Esophagus squamous epithelium (tissue), 5 donors: Measurements from ENCODE around the gene OR10K2. TPM values are rescaled to one million over a fixed set of nuclear protein-coding genes. Genes with fewer than 3 reads are reported as not detected.

Experiments
- DNase-seq: peaks from one replicate; lab custom pipeline; 2025; lab: John Stamatoyannopoulos, UW
- H3K27ac ChIP-seq, 4 donors: fragments of 200-600 bp; sonication (generic); one replicate each; pipeline ENCODE4 v1.5.1; 2016 to 2019; ENCODE audit warnings: mild to moderate bottlenecking in 1 of 4
- H3K27me3 ChIP-seq, 4 donors: fragments of 200-600 bp; sonication (generic); 1 replicate in 3 of 4; 2 replicates in 1 of 4; pipeline versions ENCODE4 v1.5.1 to v1.6.0; 2017 to 2021; ENCODE audit warnings: antibody characterized with exemption in 1 of 4
- H3K36me3 ChIP-seq, 3 donors: fragments of 200-600 bp; sonication (generic); one replicate each; pipeline ENCODE4 v1.5.1; 2016 to 2019
- H3K4me1 ChIP-seq, 3 donors: fragments of 200-600 bp; sonication (generic); one replicate each; pipeline ENCODE4 v1.5.1; 2017 to 2019
- H3K4me3 ChIP-seq, 4 donors: fragments of 200-600 bp; sonication (generic); 1 replicate in 3 of 4; 2 replicates in 1 of 4; pipeline ENCODE4 v1.5.1; 2016 to 2019; ENCODE audit warnings: mild to moderate bottlenecking in 2 of 4, moderate library complexity in 1 of 4
- H3K9me3 ChIP-seq, 3 donors: fragments of 200-600 bp; sonication (generic); one replicate each; pipeline ENCODE4 v1.5.1; 2016 to 2019
- POLR2A ChIP-seq, 4 donors: fragments of 450-650 bp; IDR thresholded peaks; one replicate each; pipeline ENCODE4 v1.6.1; 2017; ENCODE audit warnings: antibody characterized with exemption in 4 of 4, mild to moderate bottlenecking in 4 of 4, moderate library complexity in 3 of 4
- WGBS, 2 donors: methylation state at CpG; one replicate each; pipeline ENCODE4 v1.1.5; 2018; 5-methylcytosine and 5-hydroxymethylcytosine counted together
- intact Hi-C: fragments of 100-400 bp; cut with DNase I; formaldehyde crosslinking; loops from one replicate; pipeline ENCODE4 v1.15.0; 2022
- total RNA-seq, 4 donors: library from RNA; depleted of rRNA; stranded (reverse); fragments of >200 nt; gene quantifications; one replicate each; pipeline ENCODE4 v1.1.0, GENCODE V29; 2016
- TF ChIP-seq, protein P1 (sequence below), 6 experiments: fragments of 450-650 bp in 4 of 6; fragments of 200-600 bp in 2 of 6; sonication (generic) in 2 of 6; IDR thresholded peaks; one replicate each; pipeline ENCODE4 v1.5.1; 2016 to 2019; ENCODE audit warnings: antibody characterized with exemption in 6 of 6, mild to moderate bottlenecking in 4 of 6, moderate library complexity in 4 of 6
- donor health status: DM: yes; HTN: yes; CAD: no.

The OR10K2 gene
- total RNA-seq, 4 donors from 2014 or later, result not detected

GRCh38 chr1:158371188-158371953 is 54.7 kb downstream of the OR10K2 start:
- WGBS, 2 donors, result 50 to 52% methylated on average over 3 to 6 of the region's 6 CpGs
- Histone ChIP-seq H3K9me3 (peaks cover 0 to 24% (median 13%) of the 10 kb centered on the region in 3 donors), H3K27me3 (no peaks in the 10 kb centered on the region), H3K4me3 (no peak overlapping the region), H3K36me3 (no peaks in the 10 kb centered on the region), H3K27ac (no peak overlapping the region), H3K4me1 (no peaks in the 10 kb centered on the region)
- TF ChIP-seq POLR2A (IDR thresholded peaks at IDR 0.05), result no peak
- TF ChIP-seq, protein P1, sequence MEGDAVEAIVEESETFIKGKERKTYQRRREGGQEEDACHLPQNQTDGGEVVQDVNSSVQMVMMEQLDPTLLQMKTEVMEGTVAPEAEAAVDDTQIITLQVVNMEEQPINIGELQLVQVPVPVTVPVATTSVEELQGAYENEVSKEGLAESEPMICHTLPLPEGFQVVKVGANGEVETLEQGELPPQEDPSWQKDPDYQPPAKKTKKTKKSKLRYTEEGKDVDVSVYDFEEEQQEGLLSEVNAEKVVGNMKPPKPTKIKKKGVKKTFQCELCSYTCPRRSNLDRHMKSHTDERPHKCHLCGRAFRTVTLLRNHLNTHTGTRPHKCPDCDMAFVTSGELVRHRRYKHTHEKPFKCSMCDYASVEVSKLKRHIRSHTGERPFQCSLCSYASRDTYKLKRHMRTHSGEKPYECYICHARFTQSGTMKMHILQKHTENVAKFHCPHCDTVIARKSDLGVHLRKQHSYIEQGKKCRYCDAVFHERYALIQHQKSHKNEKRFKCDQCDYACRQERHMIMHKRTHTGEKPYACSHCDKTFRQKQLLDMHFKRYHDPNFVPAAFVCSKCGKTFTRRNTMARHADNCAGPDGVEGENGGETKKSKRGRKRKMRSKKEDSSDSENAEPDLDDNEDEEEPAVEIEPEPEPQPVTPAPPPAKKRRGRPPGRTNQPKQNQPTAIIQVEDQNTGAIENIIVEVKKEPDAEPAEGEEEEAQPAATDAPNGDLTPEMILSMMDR (IDR thresholded peaks at IDR 0.05), result no peak
- intact Hi-C loops, result no loop called here
- no peak for DNase-seq

Other genes starting within 250 kb of the OR10K2 start
- gene CD1D, start 245.3 kb downstream of the OR10K2 start, total RNA-seq, result 1 to 10 TPM in 2 of 4 donors, under 1 TPM in 1, not detected in 1; 0.83 to 1.9 (median 1.7) TPM
- gene CD1A, start 171.8 kb downstream of the OR10K2 start, total RNA-seq, result 1 to 10 TPM in 2 of 4 donors, under 1 TPM in 1, not detected in 1; 0.72 to 2.9 (median 1.2) TPM
- gene CD1C, start 136.3 kb downstream of the OR10K2 start, total RNA-seq, result 1 to 10 TPM in 2 of 4 donors, under 1 TPM in 1, not detected in 1; 0.72 to 4.0 (median 2.2) TPM
- gene CD1B, start 94.7 kb downstream of the OR10K2 start, total RNA-seq, result not detected
- 1 to 10 TPM in 2 of 4 donors, under 1 TPM in 1, not detected in 1; 0.99 to 5.7 (median 3.8) TPM for gene CD1E, start 72.3 kb downstream of the OR10K2 start, total RNA-seq
- gene OR10T2, start 26.8 kb downstream of the OR10K2 start, total RNA-seq, result not detected
- gene OR10K1, start 35.6 kb upstream of the OR10K2 start, total RNA-seq, result not detected
- not detected for gene OR10R2, start 46.0 kb upstream of the OR10K2 start, total RNA-seq
- gene OR6Y1, start 128.2 kb upstream of the OR10K2 start, total RNA-seq, result not detected
- not detected for gene OR6P1, start 144.3 kb upstream of the OR10K2 start, total RNA-seq
- not detected for gene OR10X1, start 153.7 kb upstream of the OR10K2 start, total RNA-seq
- not detected for gene OR10Z1, start 179.0 kb upstream of the OR10K2 start, total RNA-seq